SU-DHL-6 (cell line): Measurements from ENCODE around the gene FAIM2.

Experiments used
- CTCF ChIP-seq: fragments of 200-600 bp; sonication (generic); IDR thresholded peaks from one replicate; pipeline ENCODE4 v1.5.1; 2017; ENCODE audit warnings: antibody characterized with exemption, mild to moderate bottlenecking, low read length, moderate library complexity; ENCODE audit not compliant: insufficient read depth, poor library complexity, severe bottlenecking
- EZH2phosphoT487 ChIP-seq: fragments of 200-600 bp; sonication (generic), shearing (Covaris generic); conservative IDR thresholded peaks from 2 replicates; pipeline ENCODE4 v1.6.1; 2018; ENCODE audit warnings: mild to moderate bottlenecking, antibody characterized with exemption, low read length, moderate library complexity, mixed read lengths

GRCh38 chr12:49885663-49886461 is 17.8 kb downstream of the FAIM2 start:
- no peak for TF ChIP-seq CTCF
- TF ChIP-seq EZH2phosphoT487 = no peak
